ENCODE results near the gene AARSD1.
A peak's percentile ranks its signal among the peaks of the same experiment; 100 is the strongest.
"Not testable (repeated sequence)": the region's sequence is repeated elsewhere in the genome, so short reads cannot be mapped to it uniquely, and the experiment has no call there.

The AARSD1 gene, protein sequence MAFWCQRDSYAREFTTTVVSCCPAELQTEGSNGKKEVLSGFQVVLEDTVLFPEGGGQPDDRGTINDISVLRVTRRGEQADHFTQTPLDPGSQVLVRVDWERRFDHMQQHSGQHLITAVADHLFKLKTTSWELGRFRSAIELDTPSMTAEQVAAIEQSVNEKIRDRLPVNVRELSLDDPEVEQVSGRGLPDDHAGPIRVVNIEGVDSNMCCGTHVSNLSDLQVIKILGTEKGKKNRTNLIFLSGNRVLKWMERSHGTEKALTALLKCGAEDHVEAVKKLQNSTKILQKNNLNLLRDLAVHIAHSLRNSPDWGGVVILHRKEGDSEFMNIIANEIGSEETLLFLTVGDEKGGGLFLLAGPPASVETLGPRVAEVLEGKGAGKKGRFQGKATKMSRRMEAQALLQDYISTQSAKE

DNA sequence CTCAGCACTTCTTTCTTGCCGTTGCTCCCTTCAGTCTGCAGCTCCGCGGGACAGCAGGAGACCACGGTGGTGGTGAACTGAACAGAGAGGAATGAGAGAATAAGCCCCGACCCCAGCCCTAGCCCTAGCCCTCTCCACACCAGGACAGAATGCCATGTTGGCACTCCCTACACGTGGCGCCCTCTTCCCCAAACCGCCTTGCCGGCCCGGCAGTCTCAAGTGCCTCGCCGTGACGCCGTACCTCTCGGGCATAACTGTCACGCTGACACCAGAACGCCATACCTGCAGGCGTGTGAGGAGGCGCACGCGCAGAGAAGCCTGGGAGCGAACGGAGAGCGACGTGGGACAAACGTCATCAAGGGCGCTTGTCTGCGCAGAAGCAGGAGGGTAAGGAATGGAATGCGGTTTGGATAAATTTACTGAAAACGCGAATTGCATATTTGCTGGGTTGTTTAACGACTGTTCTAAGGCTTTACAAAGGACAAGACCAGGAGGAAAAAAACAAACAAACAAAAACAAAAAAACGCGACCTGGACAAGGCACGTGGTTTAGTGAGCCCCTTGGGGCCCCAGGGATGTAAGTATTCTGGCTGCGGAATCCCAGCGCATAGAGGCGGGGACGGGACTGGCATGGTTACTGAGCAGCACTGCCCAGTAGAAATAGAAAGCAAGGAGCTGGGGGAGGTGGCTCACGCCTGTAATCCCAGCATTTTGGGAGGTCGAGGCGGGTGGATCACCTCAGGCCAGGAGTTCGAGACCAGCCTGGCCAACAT, at the start of gene AARSD1:
AARSD1 (minus strand) TSS at position 294 of the 772 bp plus-strand sequence; CDS start at position 280, 14 bp downstream.
- DNase-seq: peak; percentile 96

DNA sequence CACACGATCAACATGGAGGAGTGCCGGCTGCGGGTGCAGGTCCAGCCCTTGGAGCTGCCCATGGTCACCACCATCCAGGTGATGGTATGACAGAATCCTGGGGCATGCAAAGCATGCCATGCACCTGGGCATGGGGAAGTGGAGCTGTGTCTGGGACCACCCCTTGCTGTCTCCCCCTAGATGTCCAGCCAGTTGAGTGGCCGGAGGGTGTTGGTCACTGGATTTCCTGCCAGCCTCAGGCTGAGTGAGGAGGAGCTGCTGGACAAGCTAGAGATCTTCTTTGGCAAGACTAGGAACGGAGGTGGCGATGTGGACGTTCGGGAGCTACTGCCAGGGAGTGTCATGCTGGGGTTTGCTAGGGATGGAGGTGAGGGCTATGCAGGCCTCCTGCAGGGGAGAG, 49.0 kb upstream of the AARSD1 start:
- DNase-seq: no peak

DNA sequence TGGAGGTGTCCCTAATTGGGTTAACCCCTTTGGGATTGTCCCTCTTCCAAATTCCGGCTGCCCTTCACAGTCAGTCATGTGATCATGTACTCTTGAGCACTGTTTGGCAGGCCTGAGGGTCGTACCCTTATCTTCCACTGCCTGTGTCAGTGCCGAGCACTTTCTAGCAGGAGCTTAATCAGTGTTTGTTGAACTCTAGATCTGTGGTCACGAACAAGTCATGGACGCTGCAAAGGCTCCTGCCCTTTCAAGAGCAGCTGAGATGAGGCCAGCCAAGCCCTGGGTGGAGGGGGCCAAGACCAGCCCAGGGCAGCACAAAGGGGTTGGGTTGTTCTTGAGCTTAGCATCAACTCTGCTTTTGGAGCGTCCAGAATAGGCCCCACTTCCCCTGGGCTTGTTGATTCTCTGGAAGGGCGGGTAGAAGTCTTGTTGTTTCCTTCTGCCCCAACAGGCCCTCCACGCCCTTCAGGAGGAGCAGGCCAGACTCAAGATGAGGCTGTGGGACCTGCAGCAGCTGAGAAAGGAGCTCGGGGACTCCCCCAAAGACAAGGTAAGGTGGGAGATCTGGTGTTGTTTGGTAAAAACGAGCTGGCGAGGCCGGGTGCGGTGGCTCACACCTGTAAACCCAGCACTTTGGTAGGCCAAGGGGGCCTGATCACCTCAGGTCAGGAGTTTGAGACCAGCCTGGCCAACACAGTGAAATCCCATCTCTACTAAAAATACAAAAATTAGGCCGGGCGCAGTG, 47.6 kb upstream of the AARSD1 start:
- DNase-seq: peak; percentile 79

DNA sequence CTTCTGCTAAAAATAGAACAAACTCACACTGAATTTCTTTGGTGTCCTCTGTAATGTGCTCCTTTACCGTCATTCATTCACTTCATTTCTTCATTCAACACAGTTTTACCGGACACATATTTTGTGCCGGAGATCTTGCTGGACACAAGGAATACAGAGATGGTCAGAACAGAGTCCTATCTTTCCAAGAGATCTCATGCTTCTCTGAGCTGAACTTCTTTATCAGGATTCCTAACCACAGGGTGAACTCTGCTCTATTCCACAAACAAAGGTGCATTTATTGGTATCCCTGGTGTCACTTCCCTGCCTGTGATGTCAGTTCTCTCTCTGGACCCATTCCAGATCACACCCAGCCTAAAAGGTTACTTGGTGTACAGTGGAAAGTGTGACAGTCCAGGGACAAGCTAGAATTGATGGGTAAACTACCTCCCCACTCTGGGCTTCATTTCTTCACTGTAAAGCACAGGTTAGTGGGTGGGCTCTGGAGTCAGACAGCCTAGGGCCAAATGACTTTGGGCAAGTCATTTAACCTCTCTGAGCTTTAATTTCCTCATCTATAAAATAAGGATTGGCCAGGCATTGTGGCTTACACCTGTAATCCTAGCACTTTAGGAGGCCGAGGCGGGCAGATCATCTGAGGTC, 46.5 kb upstream of the AARSD1 start:
- DNase-seq: no peak

DNA sequence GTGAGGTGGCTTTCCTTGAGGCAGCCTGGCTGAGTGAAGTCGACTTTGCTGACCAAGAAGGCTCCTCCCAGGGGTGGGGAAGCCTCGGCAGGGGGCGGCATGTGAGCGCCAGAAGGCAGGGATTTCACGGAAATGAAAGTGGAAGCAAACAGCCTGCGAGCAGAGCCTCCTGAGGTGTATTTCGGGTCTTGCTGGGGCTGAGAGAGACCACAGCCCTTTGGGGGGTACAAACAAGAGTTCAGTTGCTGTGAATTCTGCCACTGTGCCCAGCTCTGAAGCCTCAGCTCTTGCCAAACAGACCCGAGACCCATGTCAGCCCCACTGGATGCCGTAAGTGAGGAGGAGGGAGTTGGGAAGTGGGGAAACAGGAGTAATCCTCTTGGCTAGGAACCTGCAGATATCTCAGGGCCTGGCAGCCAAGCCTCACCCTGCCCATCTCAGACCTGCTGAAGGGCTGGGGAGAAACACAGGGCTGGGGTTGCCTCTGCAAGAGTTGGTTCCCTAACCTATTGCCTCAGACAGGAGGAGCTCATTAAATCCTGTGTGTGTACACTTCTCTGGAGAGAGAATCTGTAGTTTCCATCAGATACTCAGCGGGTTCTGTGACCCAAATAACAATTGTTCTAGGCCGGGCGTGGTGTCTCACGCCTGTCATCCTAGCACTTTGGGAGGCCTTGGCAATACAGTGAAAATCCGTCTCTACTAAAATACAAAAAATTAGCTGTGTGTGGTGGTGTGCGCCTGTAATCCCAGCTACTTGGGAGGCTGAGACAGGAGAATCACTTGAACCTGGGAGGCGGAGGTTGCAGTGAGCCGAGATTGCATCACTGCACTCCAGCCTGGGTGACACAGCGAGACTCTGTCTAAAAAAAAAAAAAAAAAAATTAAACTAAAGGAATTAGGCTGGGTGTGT, 42.6 kb upstream of the AARSD1 start, which contains the start of gene IFI35:
IFI35 (plus strand) TSS at position 146 of the 913 bp plus-strand sequence; CDS start at position 310, 164 bp downstream.
- DNase-seq: peak; percentile 92

DNA sequence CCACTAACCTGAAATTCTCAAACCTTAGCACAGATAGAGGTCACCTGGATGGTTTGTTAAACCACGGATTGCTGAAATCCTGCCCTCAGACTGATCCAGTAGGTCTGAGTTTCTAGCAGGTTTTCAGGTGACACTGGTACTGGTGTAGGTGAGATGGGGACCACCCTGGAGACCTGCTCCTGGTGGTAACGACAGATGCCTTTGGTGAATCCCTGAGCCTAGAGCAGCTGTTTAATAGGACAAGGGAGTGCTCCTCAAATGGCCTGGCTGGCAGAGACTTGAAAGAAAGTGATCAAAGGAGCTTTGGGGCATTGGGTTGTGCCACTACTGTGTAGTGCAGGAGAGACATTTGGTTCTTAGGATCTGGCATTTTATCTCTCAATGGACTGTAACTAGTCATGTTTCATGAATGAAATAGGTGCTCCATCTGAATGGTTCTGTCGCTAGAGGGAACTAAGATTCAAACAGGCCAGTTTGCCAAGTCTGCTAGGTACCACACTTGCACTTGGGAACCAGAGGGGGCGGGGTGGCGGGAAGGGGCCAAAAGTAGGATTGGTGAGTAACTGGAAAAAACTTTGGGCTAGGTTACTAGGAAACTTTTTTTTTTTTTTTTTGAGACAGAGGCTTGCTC, 39.4 kb upstream of the AARSD1 start:
- DNase-seq: peak; percentile 43

DNA sequence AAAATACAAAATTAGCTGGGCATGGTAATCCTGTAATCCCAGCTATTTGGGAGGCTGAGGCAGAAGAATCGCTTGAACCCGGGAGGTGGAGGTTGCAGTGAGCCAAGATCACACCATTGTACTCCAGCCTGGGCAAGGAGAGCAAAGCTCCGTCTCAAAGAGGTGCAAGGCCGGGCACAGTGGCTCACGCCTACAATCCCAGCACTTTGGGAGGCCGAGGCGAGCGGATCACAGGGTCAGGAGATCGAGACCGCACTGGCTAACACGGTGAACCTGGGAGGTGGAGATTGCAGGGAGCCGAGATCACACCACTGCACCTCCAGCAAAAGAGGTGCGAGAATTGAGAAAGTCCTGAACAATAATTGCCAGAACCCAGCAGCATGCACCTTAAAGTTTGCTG, 36.6 kb upstream of the AARSD1 start:
- DNase-seq: not testable (repeated sequence)

DNA sequence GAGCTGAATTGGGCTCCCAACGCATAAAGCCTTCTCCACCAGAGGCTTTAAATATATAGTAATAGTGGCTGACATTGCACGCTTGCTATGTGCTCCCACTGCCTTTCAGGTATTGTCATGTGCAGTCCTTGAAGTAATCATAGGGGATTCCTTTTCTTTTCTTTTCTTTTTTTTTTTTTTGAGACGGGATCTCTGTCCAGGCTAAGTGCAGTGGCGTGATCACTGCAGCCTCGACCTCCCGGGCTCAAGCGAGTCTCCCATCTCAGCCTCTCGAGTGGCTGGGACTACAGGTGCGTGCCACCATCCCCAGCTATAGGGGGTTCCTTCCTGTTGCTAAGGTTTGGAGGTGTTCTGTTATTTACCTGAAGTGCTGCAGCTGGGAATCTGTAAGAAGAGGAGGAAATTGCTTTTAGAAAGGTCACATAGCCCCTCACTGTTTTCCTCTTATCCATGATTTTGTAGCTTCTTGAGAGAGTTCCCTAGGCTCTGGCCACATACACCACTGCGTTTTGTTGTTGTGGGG, 34.8 kb upstream of the AARSD1 start:
- DNase-seq: no peak

DNA sequence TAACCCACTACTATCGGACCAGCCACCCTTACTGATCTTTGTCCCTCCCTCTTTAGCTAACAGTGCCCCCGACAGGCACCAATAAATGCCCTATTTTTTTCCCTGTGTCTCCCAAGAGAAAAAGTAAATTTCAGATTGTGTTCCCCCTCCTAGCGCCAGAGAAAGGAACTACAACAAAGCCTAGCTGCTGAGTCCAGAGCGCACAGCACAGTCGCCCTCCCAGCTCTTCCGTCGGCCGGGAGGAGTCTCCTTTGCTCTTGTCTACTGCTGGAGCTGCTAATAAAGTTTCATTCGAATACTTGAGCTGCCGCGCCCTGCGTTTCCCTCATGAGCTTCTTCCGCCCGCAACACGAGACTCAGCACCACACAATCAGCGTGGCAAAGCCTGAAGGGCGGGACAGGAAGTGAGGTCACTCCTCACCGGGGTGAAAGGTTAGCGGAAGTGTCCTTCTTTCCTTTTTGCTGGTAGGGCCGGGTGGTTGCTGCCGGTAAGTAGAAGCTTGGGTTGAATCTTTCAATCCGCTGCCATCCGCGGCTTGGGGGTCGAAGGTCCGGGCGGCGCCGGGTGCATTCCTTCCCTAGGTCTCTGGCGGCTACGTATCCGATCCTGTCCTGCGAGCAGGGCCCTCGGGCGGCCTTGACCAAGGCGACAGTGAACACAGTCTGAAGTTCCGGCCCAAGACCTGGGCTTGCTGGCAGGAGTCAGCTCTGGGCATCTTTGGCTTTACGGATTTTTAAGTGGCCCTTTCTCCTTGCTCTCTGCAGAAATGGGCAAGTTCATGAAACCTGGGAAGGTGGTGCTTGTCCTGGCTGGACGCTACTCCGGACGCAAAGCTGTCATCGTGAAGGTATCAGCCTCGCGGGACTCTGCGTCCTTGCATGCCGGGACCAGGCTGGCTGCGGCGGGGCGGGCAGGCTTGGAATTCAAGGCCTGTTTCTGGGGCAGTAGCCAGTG, 34.0 kb upstream of the AARSD1 start, which contains the start of gene RPL27:
RPL27 (plus strand) TSS at position 436 of the 955 bp plus-strand sequence; CDS start at position 768, 332 bp downstream.
- peak; percentile 100 for DNase-seq

DNA sequence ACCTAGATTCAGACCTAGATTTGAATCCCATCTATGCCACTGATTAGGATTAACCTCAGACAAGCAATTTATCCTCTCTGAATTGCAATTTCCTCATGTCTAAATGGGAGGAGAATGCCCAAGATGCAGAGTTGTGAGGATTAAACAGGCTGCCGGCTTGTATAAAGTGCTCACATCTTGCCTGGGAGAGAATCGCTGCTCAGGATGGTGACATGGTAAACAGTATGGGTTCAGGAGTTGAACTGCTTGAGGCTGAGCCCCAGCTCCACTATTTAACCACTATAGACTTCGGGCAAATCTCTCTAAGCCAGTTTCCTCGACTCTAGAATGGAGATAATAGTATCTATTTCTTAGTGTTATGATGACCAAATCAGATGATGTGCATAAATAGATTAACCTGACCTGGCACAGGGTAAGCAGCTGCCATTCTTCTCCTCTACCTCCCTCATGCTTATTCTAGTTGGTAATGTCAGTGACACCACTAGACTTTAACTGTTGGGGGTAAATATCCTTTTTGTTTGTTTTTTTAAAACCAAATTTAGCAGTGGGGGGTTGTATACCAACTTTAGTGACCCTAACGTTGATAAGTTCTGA, 33.2 kb upstream of the AARSD1 start:
- no peak for DNase-seq

DNA sequence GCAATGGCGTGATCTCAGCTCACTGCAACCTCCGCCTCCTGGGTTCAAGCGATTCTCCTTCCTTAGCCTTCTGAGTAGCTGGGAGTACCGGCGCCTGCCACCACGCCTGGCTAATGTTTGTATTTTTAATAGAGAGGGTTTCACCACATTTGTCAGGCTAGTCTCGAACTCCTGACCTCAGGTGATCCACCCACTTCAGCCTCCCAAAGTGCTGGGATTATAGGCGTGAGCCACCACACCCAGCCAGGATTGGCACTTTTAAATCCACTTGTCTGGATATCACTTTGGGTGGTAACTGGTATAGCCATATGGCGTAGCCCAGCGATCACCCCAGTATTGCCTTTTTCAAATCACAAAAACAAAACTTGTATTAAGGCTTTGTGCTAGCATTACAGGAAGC, 29.7 kb upstream of the AARSD1 start:
- not testable (repeated sequence) for DNase-seq

DNA sequence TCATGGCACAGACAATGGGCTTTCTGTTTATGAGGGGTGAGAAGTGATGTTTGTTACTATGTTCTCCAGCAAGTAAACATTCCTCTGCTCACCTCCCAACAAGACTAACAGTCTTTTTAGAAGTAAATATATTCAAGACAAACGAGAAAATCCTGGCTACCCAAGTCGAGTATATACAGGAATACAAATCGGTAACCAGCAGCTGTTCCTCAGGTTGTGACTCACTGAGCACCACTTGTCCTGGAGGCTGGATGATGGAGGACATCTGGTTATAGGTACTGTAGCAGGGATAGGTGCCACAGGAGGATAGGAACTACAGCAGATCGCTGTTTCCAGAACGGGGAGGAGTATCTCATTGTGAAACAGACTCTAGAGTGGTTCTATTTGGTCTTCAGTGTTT, 28.6 kb upstream of the AARSD1 start:
- no peak for DNase-seq

DNA sequence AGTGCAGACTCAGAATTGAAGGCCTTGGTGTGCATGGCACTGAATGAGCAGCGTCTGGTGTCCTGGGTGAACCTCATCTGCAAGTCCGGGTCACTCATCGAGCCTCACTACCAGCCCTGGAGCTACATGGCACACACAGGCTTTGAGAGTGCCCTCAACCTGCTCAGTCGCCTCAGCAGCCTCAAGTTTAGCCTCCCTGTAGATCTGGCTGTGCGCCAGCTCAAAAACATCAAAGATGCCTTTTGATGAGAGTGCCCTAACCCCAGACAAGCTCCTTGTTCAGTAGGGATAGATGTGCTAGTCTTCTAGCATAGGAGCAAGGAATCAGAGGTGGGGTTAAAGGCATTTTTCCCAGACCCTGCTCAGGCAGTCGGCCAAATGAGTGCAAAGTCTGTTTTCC, 27.2 kb upstream of the AARSD1 start:
- DNase-seq: no peak

DNA sequence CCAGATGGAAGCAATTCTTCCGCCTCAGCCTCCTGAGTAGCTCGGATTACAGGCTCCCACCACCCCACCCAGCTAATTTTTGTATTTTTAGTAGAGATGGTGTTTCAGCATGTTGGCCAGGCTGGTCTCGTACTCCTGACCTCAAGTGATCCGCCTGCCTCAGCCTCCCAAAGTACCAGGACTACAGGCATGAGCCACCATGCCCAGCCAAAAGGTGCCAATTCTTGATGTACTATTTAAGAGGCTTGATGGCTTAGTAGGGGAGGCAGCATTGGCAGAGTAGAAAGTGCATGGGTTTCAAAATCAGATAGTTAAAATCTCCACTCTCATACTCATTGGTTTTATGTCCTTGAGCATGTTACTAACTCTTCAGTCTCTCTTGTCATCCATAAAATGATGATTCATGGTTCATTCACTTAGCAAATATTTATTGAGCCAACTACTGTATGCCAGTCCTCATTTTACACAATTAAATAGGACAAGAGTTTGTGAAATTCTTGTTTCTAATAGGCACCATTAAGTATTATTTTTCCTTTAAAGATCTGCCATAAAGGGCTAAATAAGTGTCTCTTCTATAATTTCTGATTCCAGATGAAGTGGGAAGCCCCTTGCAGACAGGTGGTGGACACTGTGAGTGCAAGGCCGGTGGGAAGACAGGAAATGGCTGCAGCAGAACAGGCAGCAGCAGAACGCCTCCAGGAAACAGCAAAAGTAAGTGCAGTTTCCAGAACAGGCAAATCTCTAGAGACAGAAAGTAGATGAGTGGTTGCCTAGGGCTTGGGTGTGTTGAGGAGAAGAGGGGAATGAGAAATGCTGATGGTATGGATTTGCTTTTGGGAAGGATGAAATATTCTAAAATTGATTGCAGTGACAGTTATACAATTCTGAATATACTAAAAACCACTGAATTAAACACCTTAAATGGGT, 25.7 kb upstream of the AARSD1 start:
- DNase-seq: no peak

DNA sequence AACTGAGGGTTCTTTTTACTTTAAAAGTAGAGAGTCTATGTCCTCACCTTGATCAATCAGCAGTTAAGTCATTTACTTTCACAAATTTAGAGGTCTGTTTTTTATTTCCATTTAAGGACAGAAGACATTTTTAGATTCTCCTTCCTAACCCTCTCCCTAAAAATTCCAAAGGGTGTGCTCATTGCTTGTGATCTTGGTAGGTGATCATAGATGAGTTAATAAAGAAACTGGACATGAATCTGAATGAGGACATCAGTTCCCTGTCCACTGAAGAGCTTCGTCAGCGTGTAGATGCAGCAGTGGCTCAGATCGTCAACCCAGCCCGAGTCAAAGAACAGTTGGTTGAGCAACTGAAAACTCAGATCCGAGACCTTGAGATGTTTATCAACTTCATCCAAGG, 24.9 kb upstream of the AARSD1 start:
- DNase-seq: no peak

DNA sequence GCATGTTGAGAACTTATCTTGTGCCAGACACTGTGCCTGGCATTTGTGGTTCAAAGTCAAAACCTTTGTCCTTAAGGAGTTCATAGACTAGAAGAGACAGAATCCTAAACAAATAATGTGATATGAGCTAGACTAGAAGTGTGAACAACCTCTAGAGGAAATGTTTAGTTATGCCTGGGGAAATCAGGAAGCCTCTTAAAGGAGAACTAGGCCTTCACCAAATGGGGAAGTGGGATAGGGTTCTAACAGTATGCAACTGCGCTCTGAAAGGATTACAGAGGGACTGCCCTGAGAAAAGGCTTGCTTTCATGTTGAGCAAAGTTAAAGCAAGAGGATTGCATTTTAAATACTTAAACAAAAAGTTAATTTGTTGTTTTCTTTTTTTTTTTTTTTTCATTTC, 21.0 kb upstream of the AARSD1 start:
- DNase-seq: peak; percentile 70

DNA sequence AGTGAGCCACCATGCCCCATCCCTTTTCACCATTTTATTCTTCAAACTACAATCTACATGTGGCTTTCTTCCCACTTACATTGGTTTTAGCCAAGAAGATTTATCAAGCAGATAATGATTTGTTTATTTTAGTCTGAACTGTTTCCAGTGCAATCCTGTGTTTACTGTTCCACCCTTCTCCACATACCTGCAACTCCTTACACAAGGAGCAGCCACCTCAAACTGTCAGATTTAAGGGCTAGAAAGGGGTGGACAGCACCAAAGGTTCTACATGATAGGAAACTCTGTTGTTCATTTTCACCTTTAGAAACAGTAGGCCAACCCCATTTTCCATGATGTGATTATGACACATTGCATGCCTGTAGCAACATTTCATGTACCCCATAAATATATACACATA, 18.0 kb upstream of the AARSD1 start:
- DNase-seq: no peak

Measured in hematopoietic multipotent progenitor cell treated with erythropoietin and hydrocortisone succinate and interleukin-3 and kit ligand, for 6 days (in vitro differentiated cells).